HG03135 (cell line): ENCODE measurements around the gene DRGX.

ENCODE experiments used
- ATAC-seq: cut with Tn5 transposase; IDR thresholded peaks from one replicate; pipeline ENCODE4 v1.9.1; 2021; ENCODE audit warnings: mild to moderate bottlenecking, moderate library complexity; ENCODE audit not compliant: unreplicated experiment

DRGX gene

GRCh38 chr10:49395741-49396665, at the start of gene DRGX:
DRGX (minus strand) TSS chr10:49396089; CDS start chr10:49395440, 649 bp downstream.
- ATAC-seq, result no peak

GRCh38 chr10:49444349-49444748, 48.5 kb upstream of the DRGX start:
- ATAC-seq, result no peak

- ATAC-seq, result no peak
Measured at GRCh38 chr10:49442863-49443262, 47.0 kb upstream of the DRGX start.

GRCh38 chr10:49441488-49442476, 45.9 kb upstream of the DRGX start:
- no peak for ATAC-seq

GRCh38 chr10:49435225-49435624, 39.3 kb upstream of the DRGX start:
- no peak for ATAC-seq

- no peak for ATAC-seq
Measured at GRCh38 chr10:49433069-49433468, 37.2 kb upstream of the DRGX start.

- ATAC-seq, result no peak
Measured at GRCh38 chr10:49431426-49431825, 35.5 kb upstream of the DRGX start.

GRCh38 chr10:49429458-49429857, 33.6 kb upstream of the DRGX start:
- no peak for ATAC-seq

- ATAC-seq, result no peak
Measured at GRCh38 chr10:49426490-49427360, 30.8 kb upstream of the DRGX start.

GRCh38 chr10:49419005-49419404, 23.1 kb upstream of the DRGX start:
- no peak for ATAC-seq

- ATAC-seq, result no peak
Measured at GRCh38 chr10:49418328-49418727, 22.4 kb upstream of the DRGX start.

GRCh38 chr10:49418053-49418326, 22.1 kb upstream of the DRGX start:
- no peak for ATAC-seq

- ATAC-seq, result no peak
Measured at GRCh38 chr10:49417311-49418052, 21.6 kb upstream of the DRGX start.

- ATAC-seq, result no peak
Measured at GRCh38 chr10:49415846-49416245, 20.0 kb upstream of the DRGX start.

GRCh38 chr10:49415109-49415508, 19.2 kb upstream of the DRGX start:
- ATAC-seq, result no peak

- no peak for ATAC-seq
Measured at GRCh38 chr10:49414496-49414895, 18.6 kb upstream of the DRGX start.

- ATAC-seq, result no peak
Measured at GRCh38 chr10:49412571-49412970, 16.7 kb upstream of the DRGX start.

- no peak for ATAC-seq
Measured at GRCh38 chr10:49410365-49411074, 14.6 kb upstream of the DRGX start.

GRCh38 chr10:49409755-49410154, 13.9 kb upstream of the DRGX start:
- no peak for ATAC-seq
